ENCODE results near the gene SORCS2.

Gene SORCS2

GRCh38 chr4:7564242-7564641 lies 371.9 kb downstream of the SORCS2 start:
- ChIA-PET POLR2A (no interaction called here), CTCF (no interaction called here)
- Histone ChIP-seq H3K4me3 (ENCODE audit: low read depth, low read length) (no peak overlapping the region), H3K4me1 (ENCODE audit: control insufficient read depth, insufficient read depth, low read length) (no peaks in the 10 kb centered on the region), H3K27ac (ENCODE audit: extremely low read depth, low read depth, low read length) (no peak overlapping the region), H3K9me3 (ENCODE audit: control insufficient read depth, insufficient read depth, low read depth, low read length) (no peaks in the 10 kb centered on the region), H3K36me3 (ENCODE audit: control insufficient read depth in 2 of 2, insufficient read depth in 1 of 2, low read length in 2 of 2) (no peaks in the 10 kb centered on the region)
- TF ChIP-seq KLF8 (tag by site-specific recombination; IDR thresholded peaks at IDR 0.05) (no peak), ZNF514 (tag by site-specific recombination; IDR thresholded peaks at IDR 0.05) (no peak)

GRCh38 chr4:7565483-7565882 lies 373.1 kb downstream of the SORCS2 start:
- Histone ChIP-seq H3K36me3 (ENCODE audit: control insufficient read depth in 2 of 2, insufficient read depth in 1 of 2, low read length in 2 of 2) (no peaks in the 10 kb centered on the region), H3K4me1 (ENCODE audit: control insufficient read depth, insufficient read depth, low read length) (no peaks in the 10 kb centered on the region), H3K9me3 (ENCODE audit: control insufficient read depth, insufficient read depth, low read depth, low read length) (no peaks in the 10 kb centered on the region), H3K4me3 (ENCODE audit: low read depth, low read length) (no peak overlapping the region), H3K27ac (ENCODE audit: extremely low read depth, low read depth, low read length) (no peak overlapping the region)
- CTCF ChIA-PET = no interaction called here
- POLR2A ChIA-PET = no interaction called here
- TF ChIP-seq ZBTB20 (tag by site-specific recombination; IDR thresholded peaks at IDR 0.05) (no peak), ZNF114 (tag by site-specific recombination; IDR thresholded peaks at IDR 0.05) (no peak), ZNF621 (tag by site-specific recombination; IDR thresholded peaks at IDR 0.05) (0 out of 2 replicates have a peak, but pooled peaks have one; percentile 50), FEZF1 (tag by site-specific recombination; IDR thresholded peaks at IDR 0.05) (no peak), ZNF658 (tag by site-specific recombination; IDR thresholded peaks at IDR 0.05) (peak; percentile 80; the same call in 1 of the 2 replicates), ATF2 (tag by site-specific recombination; IDR thresholded peaks at IDR 0.05; ENCODE audit: low read depth) (peak; percentile 87), INSM2 (tag by site-specific recombination; IDR thresholded peaks at IDR 0.05) (no peak), ZNF626 (tag by site-specific recombination; IDR thresholded peaks at IDR 0.05) (no peak), ZNF513 (tag by site-specific recombination; IDR thresholded peaks at IDR 0.05) (peak; percentile 91), REST (tag by site-specific recombination; IDR thresholded peaks at IDR 0.05) (no peak), ZBTB10 (tag by site-specific recombination; IDR thresholded peaks at IDR 0.05) (no peak), AEBP2 (tag by site-specific recombination; IDR thresholded peaks at IDR 0.05; ENCODE audit: borderline replicate concordance) (no peak), ZNF37A (tag by site-specific recombination; IDR thresholded peaks at IDR 0.05) (no peak), ZNF354C (tag by site-specific recombination; IDR thresholded peaks at IDR 0.05; ENCODE audit: borderline replicate concordance, low read depth) (no peak), ZBTB6 (tag by site-specific recombination; IDR thresholded peaks at IDR 0.05) (no peak)

Data from HEK293 (cell line).